Thoracic aorta (tissue), 2 donors: Measurements from ENCODE around the gene CRACR2B. TPM values are rescaled to one million over a fixed set of nuclear protein-coding genes. Genes with fewer than 3 reads are reported as not detected.

Experiments used
- ATAC-seq: fragments of 150-250 bp; one replicate; pipeline ENCODE4 v1.8.0; 2017; ENCODE audit warnings: low read depth; ENCODE audit not compliant: insufficient number of reproducible peaks, low FRiP score
- DNase-seq: peaks from one replicate; pipeline ENCODE4 v3.0.0-alpha.2; 2020; ENCODE audit warnings: low spot score
- H3K27ac ChIP-seq, 2 donors: fragments of 200-600 bp; sonication (generic); 1 replicate in 1 of 2; 2 replicates in 1 of 2; pipeline ENCODE4 v1.5.1; 2016; ENCODE audit warnings: mild to moderate bottlenecking in 2 of 2, moderate library complexity in 2 of 2
- H3K27me3 ChIP-seq: fragments of 200-600 bp; sonication (generic); replicated peaks from 2 replicates; pipeline ENCODE4 v1.6.0; 2016; ENCODE audit warnings: mild to moderate bottlenecking; ENCODE audit not compliant: insufficient read depth
- H3K36me3 ChIP-seq: fragments of 200-600 bp; sonication (generic); one replicate; pipeline ENCODE4 v1.5.1; 2016
- H3K4me1 ChIP-seq, 2 donors: fragments of 200-600 bp; sonication (generic); 1 replicate in 1 of 2; 2 replicates in 1 of 2; pipeline versions ENCODE4 v1.5.1 to v1.6.0; 2016; ENCODE audit warnings: low read depth in 2 of 2, mild to moderate bottlenecking in 1 of 2; ENCODE audit not compliant: control insufficient read depth in 1 of 2
- H3K4me3 ChIP-seq: fragments of 200-600 bp; sonication (generic); 2 replicates; pipeline ENCODE4 v1.5.1; 2016; ENCODE audit warnings: mild to moderate bottlenecking
- H3K9me3 ChIP-seq: fragments of 200-600 bp; sonication (generic); 2 replicates; pipeline ENCODE4 v1.5.1; 2016
- CTCF ChIP-seq: fragments of 200-600 bp; sonication (generic); IDR thresholded peaks from one replicate; pipeline ENCODE4 v1.5.1; 2019; ENCODE audit warnings: antibody characterized with exemption
- total RNA-seq, 2 donors: library from RNA; depleted of rRNA; stranded (reverse); fragments of >200 nt; gene quantifications; one replicate each; pipeline versions ENCODE4 v1.1.0 to v1.2.3, GENCODE V29; 2016

The CRACR2B gene
- total RNA-seq, 2 donors from 2014 or later: 9.6 to 11.6 TPM

GRCh38 chr11:875203-875602, 47.5 kb downstream of the CRACR2B start:
- H3K27me3 ChIP-seq: no peaks in the 10 kb centered on the region
- H3K27ac ChIP-seq: no peak overlapping the region
- no peaks in the 10 kb centered on the region for H3K36me3 ChIP-seq
- no peaks in the 10 kb centered on the region for H3K9me3 ChIP-seq
- no peaks in the 10 kb centered on the region for H3K4me1 ChIP-seq
- no peak for TF ChIP-seq CTCF
- DNase-seq (no peak), ATAC-seq (no peak)
- no peak overlapping the region for H3K4me3 ChIP-seq

- ATAC-seq: no peak
- H3K4me3 ChIP-seq: no peak overlapping the region
- DNase-seq: no peak
- no peak for TF ChIP-seq CTCF
- no peaks in the 10 kb centered on the region for H3K27me3 ChIP-seq
- no peaks in the 10 kb centered on the region for H3K9me3 ChIP-seq
- H3K4me1 ChIP-seq: no peaks in the 10 kb centered on the region
- no peaks in the 10 kb centered on the region for H3K36me3 ChIP-seq
- H3K27ac ChIP-seq: no peak overlapping the region
These were observed 48.1 kb downstream of the CRACR2B start for GRCh38 chr11:875769-876301.

GRCh38 chr11:876545-876944, 48.8 kb downstream of the CRACR2B start:
- no peak overlapping the region for H3K4me3 ChIP-seq
- DNase-seq (no peak), ATAC-seq (no peak)
- no peaks in the 10 kb centered on the region for H3K9me3 ChIP-seq
- no peak for TF ChIP-seq CTCF
- H3K27ac ChIP-seq: no peak overlapping the region
- no peaks in the 10 kb centered on the region for H3K27me3 ChIP-seq
- no peaks in the 10 kb centered on the region for H3K36me3 ChIP-seq
- H3K4me1 ChIP-seq: no peaks in the 10 kb centered on the region

- H3K36me3 ChIP-seq: no peaks in the 10 kb centered on the region
- H3K9me3 ChIP-seq: no peaks in the 10 kb centered on the region
- no peak for DNase-seq
- no peaks in the 10 kb centered on the region for H3K27me3 ChIP-seq
- no peak overlapping the region for H3K27ac ChIP-seq
- no peaks in the 10 kb centered on the region for H3K4me1 ChIP-seq
- TF ChIP-seq CTCF: no peak
- no peak for ATAC-seq
- H3K4me3 ChIP-seq: no peak overlapping the region
These were observed 49.8 kb downstream of the CRACR2B start for GRCh38 chr11:877565-877964.

GRCh38 chr11:880447-880846, 52.7 kb downstream of the CRACR2B start:
- ATAC-seq (no peak), DNase-seq (no peak)
- H3K4me3 ChIP-seq: no peak overlapping the region
- H3K9me3 ChIP-seq: no peaks in the 10 kb centered on the region
- no peaks in the 10 kb centered on the region for H3K4me1 ChIP-seq
- H3K27me3 ChIP-seq: no peaks in the 10 kb centered on the region
- no peak overlapping the region for H3K27ac ChIP-seq
- TF ChIP-seq CTCF: no peak
- no peaks in the 10 kb centered on the region for H3K36me3 ChIP-seq

Other genes with a start within 250 kb of the CRACR2B start
- 10 to 100 TPM; 33.8 to 45.4 TPM for gene IRF7, start 212.0 kb upstream of the CRACR2B start, total RNA-seq
- gene CDHR5, start 203.0 kb upstream of the CRACR2B start, total RNA-seq: not detected
- not detected for gene SCT, start 200.7 kb upstream of the CRACR2B start, total RNA-seq
- under 1 TPM in 1 of 2 donors, not detected in 1; 0.27 TPM for gene DRD4, start 190.7 kb upstream of the CRACR2B start, total RNA-seq
- 10 to 100 TPM; 22.1 to 67.0 TPM for gene DEAF1, start 132.7 kb upstream of the CRACR2B start, total RNA-seq
- 10 to 100 TPM; 22.4 to 22.5 TPM for gene TMEM80, start 132.1 kb upstream of the CRACR2B start, total RNA-seq
- 10 to 100 TPM; 39.6 to 75.9 TPM for gene EPS8L2, start 121.7 kb upstream of the CRACR2B start, total RNA-seq
- 100 to 1,000 TPM; 132 to 232 TPM for gene TALDO1, start 80.5 kb upstream of the CRACR2B start, total RNA-seq
- 10 to 100 TPM; 32.5 to 48.7 TPM for gene GATD1, start 50.4 kb upstream of the CRACR2B start, total RNA-seq
- not detected for gene CEND1, start 37.8 kb upstream of the CRACR2B start, total RNA-seq
- 10 to 100 TPM; 10.7 to 16.9 TPM for gene SLC25A22, start 29.6 kb upstream of the CRACR2B start, total RNA-seq
- gene PIDD1, start 22.7 kb upstream of the CRACR2B start, total RNA-seq: 10 to 100 TPM; 10.9 to 52.0 TPM
- gene RPLP2, start 18.0 kb upstream of the CRACR2B start, total RNA-seq: 100 to 1,000 TPM; 170 to 221 TPM
- gene PNPLA2, start 9.0 kb upstream of the CRACR2B start, total RNA-seq: 100 to 1,000 TPM; 105 to 115 TPM
- 1,000 to 10,000 TPM in 1 of 2 donors, 100 to 1,000 TPM in 1; 532 to 1,455 TPM for gene CD151, start 5.0 kb downstream of the CRACR2B start, total RNA-seq
- gene POLR2L, start 14.6 kb downstream of the CRACR2B start, total RNA-seq: 10 to 100 TPM; 20.8 to 63.0 TPM
- 100 to 1,000 TPM in 1 of 2 donors, 10 to 100 TPM in 1; 55.5 to 107 TPM for gene TSPAN4, start 14.9 kb downstream of the CRACR2B start, total RNA-seq
- 100 to 1,000 TPM in 1 of 2 donors, 10 to 100 TPM in 1; 61.2 to 195 TPM for gene CHID1, start 82.9 kb downstream of the CRACR2B start, total RNA-seq
- 100 to 1,000 TPM in 1 of 2 donors, 10 to 100 TPM in 1; 99.0 to 109 TPM for gene AP2A2, start 98.0 kb downstream of the CRACR2B start, total RNA-seq
- 10 to 100 TPM in 1 of 2 donors, not detected in 1; 13.1 TPM for gene MUC6, start 208.8 kb downstream of the CRACR2B start, total RNA-seq
- gene MUC2, start 247.0 kb downstream of the CRACR2B start, total RNA-seq: not detected